ENCODE results near the gene ZNF382.

GRCh38 chr19:36627057-36627456, 21.9 kb downstream of the ZNF382 start:
- TF ChIP-seq CTCF (IDR thresholded peaks at IDR 0.05; ENCODE audit: borderline replicate concordance, extremely low read depth, low read length, poor library complexity, severe bottlenecking) (no peak), EZH2 (IDR thresholded peaks at IDR 0.05; ENCODE audit: borderline replicate concordance, low read depth, low read length, severe bottlenecking) (no peak)
